Ovary (tissue), 3 donors: ENCODE results near the gene FTO.

Source experiments
- CTCF ChIP-seq, 3 donors: fragments of 450-650 bp in 2 of 3; fragments of 200-600 bp in 1 of 3; IDR thresholded peaks; one replicate each; pipeline versions ENCODE4 v1.5.1 to v1.8.0; 2016 to 2022; ENCODE audit warnings: antibody characterized with exemption in 3 of 3, mild to moderate bottlenecking in 1 of 3
- POLR2A ChIP-seq: fragments of 450-650 bp; IDR thresholded peaks from one replicate; pipeline ENCODE4 v1.6.1; 2017; ENCODE audit warnings: antibody characterized with exemption, mild to moderate bottlenecking, moderate library complexity
- donor health status: DM: no; HTN: no; CAD: no.

DNA sequence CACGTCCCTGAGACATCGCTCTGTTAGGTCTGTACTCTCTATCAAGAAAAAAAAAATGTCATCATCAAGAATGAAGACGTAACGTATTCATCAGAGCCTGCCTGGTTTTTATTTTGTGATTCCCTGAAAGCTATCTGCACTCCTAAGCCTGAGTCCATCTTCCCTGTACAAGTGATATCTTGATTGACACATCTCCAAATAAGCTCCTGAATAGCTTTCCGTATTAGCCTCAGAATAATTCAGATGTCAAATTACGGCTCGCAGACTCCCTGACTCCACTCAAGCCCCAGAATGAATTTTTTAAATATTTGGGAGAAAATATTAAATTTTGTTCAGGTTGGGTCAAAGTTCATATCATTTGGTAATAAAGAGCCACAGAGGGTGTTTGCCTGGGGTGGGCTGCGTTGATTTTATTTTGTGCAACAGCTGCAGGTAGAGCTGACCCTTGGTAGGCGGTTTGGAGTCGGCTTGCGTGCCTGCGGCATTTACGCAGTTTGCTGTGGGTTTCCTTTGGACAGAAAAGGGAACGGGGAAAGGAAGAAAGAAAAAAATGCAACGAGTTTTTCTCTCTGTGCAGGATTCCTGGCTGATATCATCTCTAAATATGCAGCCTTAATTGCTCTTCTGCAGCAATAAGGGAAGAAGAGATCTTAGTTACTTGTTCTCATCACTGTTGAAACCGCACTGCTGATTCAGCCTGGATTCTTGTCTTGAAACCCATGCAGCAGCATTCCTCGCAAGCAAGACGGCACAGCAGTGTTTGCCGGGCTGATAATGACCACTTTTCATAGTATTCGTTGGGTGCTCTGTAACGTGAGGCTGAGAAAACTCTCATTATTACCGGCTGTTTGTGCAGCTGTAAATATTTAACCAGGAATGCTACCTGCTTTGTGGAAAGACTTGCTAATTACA is 467.9 kb downstream of the FTO start:
- no peak for TF ChIP-seq POLR2A
- TF ChIP-seq CTCF (IDR thresholded peaks at IDR 0.05): no peak
